ENCODE data around the gene CFAP61. TPM values are rescaled to one million over a fixed set of nuclear protein-coding genes. Genes with fewer than 3 reads are reported as not detected.

The CFAP61 gene
- total RNA-seq, 1 experiment from 2014 or later = 0.28 TPM

- DNase-seq (ENCODE audit: low read depth, low spot score) = no peak
- ChIA-PET POLR2A (no interaction called here), CTCF (no interaction called here)
- no peaks in the 10 kb centered on the region for H3K9me3 ChIP-seq (ENCODE audit: control insufficient read depth, insufficient read depth, low read depth, low read length)
- intact Hi-C loops (cut with micrococcal nuclease; ENCODE audit: unreplicated experiment) (no loop called here), in situ Hi-C loops (cut with HindIII; ENCODE audit: low pct_unique_long_range_greater_than_20kb, low sequenced_read_pairs) (no loop called here)
- H3K27me3 ChIP-seq (ENCODE audit: control insufficient read depth, insufficient read depth, low read length) = no peaks in the 10 kb centered on the region
- H3K4me3 ChIP-seq (ENCODE audit: low read depth in 2 of 2, low read length in 2 of 2) = no peak overlapping the region
- BruUV-seq (replicated peaks) = no TSS peak
- TF ChIP-seq POLR2AphosphoS5 (IDR thresholded peaks at IDR 0.05; ENCODE audit: low read depth, low read length) (no peak), SIN3A (IDR thresholded peaks at IDR 0.05; ENCODE audit: borderline replicate concordance, insufficient read depth, low read depth, low read length) (no peak), TCF7L2 (IDR thresholded peaks at IDR 0.05; ENCODE audit: low read depth, low read length) (no peak), CTCF (IDR thresholded peaks at IDR 0.05) (no peak), REST (IDR thresholded peaks at IDR 0.05; ENCODE audit: insufficient read depth in 1 of 2, low read depth in 2 of 2, low read length in 1 of 2) (no peak)
- H3K4me1 ChIP-seq (ENCODE audit: control insufficient read depth, insufficient read depth, low read length) = no peaks in the 10 kb centered on the region
- no peaks in the 10 kb centered on the region for H3K36me3 ChIP-seq (ENCODE audit: control insufficient read depth, insufficient read depth, low read length)
- H3K27ac ChIP-seq (ENCODE audit: low read length) = no peak overlapping the region
- no peak for ATAC-seq
Measured at GRCh38 chr20:20401991-20402390, 349.7 kb downstream of the CFAP61 start.

GRCh38 chr20:20404633-20405032 is 352.3 kb downstream of the CFAP61 start:
- CTCF ChIA-PET = no interaction called here
- no peak overlapping the region for H3K27ac ChIP-seq (ENCODE audit: low read length)
- no peaks in the 10 kb centered on the region for H3K4me1 ChIP-seq (ENCODE audit: control insufficient read depth, insufficient read depth, low read length)
- no peaks in the 10 kb centered on the region for H3K9me3 ChIP-seq (ENCODE audit: control insufficient read depth, insufficient read depth, low read depth, low read length)
- no peak overlapping the region for H3K4me3 ChIP-seq (ENCODE audit: low read depth in 2 of 2, low read length in 2 of 2)
- intact Hi-C loops (cut with micrococcal nuclease; ENCODE audit: unreplicated experiment) = loop anchor here (5.0 kb wide), 1 partner anchor 322 kb away; no protein-coding TSS in a partner anchor
- no TSS peak for BruUV-seq (replicated peaks)
- ATAC-seq (no peak), DNase-seq (ENCODE audit: low read depth, low spot score) (no peak)
- in situ Hi-C loops (cut with HindIII; ENCODE audit: low pct_unique_long_range_greater_than_20kb, low sequenced_read_pairs) = no loop called here
- H3K27me3 ChIP-seq (ENCODE audit: control insufficient read depth, insufficient read depth, low read length) = no peaks in the 10 kb centered on the region
- POLR2A ChIA-PET = no interaction called here
- H3K36me3 ChIP-seq (ENCODE audit: control insufficient read depth, insufficient read depth, low read length) = no peaks in the 10 kb centered on the region
- TF ChIP-seq TCF7L2 (IDR thresholded peaks at IDR 0.05; ENCODE audit: low read depth, low read length) = no peak
- TF ChIP-seq REST (IDR thresholded peaks at IDR 0.05; ENCODE audit: insufficient read depth in 1 of 2, low read depth in 2 of 2, low read length in 1 of 2) = no peak
- no peak for TF ChIP-seq CTCF (IDR thresholded peaks at IDR 0.05)
- no peak for TF ChIP-seq SIN3A (IDR thresholded peaks at IDR 0.05; ENCODE audit: borderline replicate concordance, insufficient read depth, low read depth, low read length)
- no peak for TF ChIP-seq POLR2AphosphoS5 (IDR thresholded peaks at IDR 0.05; ENCODE audit: low read depth, low read length)
